T1000 (cell line): ENCODE results near the gene UPP1.
"Not testable (repeated sequence)": the region's sequence is repeated elsewhere in the genome, so short reads cannot be mapped to it uniquely, and the experiment has no call there.

Experiments used
- DNase-seq: peaks from one replicate; lab custom pipeline; 2025; ENCODE audit warnings: mixed read lengths; lab: John Stamatoyannopoulos, UW

Gene UPP1

DNA sequence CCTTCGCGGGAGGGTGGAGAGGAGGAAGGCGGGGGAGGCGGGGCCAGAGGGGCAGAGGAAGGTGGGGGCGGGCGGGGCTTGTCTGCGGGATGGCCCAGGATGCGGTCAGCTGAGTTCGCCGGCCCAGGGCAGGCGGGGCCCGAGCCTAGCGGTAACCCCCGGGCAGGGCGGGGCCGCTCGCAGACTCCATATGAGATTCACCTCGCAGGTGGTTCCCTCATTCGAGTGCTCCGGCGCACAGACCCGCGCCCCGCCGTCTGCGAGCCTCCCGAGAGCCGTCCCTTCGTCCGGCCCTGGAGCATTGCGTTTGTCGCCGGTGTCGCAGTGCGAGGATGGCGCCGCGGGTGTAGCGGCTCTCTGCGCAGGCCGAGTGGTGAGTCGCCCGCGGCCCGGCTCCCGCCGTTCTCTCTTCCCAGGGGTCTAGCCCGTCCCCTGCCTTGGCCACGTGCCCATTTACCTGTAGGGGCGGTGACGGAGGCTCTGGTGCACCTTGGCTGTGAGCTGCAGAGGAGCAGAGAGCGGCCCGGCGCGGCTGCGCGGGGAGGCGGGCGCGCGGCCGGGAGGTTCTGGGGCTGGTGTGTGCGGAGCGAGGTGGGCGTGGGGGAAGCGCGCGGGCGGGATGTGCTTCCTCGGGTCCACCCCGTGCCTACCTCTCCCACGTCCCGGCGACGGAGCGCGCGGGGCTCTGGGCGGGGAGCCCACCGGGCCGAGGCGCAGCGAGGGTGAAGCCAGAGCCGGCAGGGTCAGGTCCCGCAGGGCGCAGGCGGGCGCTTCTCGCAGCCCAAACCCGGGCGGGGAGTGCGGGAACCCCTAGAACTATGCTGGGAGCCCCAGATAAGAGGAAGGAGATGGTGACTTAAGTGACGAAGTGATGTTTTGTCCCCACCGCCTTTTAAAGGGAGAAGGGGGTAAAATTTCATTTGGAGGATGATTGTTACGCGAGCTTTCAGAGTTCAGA lies at the start of gene UPP1:
Gene UPP1 (plus strand): TSS at position 220 of the 958 bp plus-strand sequence. CDS start 5,519 bp downstream, outside the sequence.
- no peak for DNase-seq

GRCh38 chr7:48040944-48041652 lies 48.0 kb upstream of the UPP1 start:
- no peak for DNase-seq

DNA sequence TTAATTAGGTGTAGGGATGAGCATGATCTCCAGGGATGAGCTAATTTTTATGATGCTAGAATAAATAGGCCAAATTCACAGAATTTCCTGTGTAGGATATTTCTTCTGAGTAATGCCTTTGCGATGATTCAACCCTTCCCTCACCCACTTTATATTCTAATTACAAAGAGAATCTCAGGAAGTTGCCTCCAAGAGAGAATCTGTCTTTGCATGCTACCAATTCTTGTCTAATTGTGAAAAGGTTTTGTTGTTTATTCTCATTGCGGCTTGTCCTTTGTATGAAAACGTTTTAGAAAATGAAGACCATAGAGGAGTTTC lies 47.5 kb upstream of the UPP1 start:
- no peak for DNase-seq

GRCh38 chr7:48042216-48042615 lies 46.8 kb upstream of the UPP1 start:
- DNase-seq, result no peak

DNA sequence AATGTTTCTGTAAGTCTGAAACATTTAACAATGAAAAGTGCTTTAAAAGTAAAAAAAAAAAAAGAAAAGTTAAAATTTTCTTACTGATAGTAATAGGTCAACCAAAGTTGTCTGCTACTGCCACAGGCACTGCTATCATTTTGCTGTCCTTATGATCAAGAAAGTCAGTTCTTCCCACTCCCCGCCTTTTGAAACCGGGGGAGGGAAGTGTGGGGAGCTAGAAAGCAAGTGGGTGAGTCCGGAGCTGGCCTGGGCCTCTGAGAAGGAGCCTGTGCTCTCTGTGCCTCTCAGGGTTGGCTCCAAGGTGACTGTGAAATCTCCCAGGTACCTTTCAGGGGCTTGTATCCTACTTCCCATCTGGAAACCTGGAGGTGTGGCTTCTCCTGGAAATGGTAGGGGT lies 46.4 kb upstream of the UPP1 start:
- DNase-seq, result no peak

DNA sequence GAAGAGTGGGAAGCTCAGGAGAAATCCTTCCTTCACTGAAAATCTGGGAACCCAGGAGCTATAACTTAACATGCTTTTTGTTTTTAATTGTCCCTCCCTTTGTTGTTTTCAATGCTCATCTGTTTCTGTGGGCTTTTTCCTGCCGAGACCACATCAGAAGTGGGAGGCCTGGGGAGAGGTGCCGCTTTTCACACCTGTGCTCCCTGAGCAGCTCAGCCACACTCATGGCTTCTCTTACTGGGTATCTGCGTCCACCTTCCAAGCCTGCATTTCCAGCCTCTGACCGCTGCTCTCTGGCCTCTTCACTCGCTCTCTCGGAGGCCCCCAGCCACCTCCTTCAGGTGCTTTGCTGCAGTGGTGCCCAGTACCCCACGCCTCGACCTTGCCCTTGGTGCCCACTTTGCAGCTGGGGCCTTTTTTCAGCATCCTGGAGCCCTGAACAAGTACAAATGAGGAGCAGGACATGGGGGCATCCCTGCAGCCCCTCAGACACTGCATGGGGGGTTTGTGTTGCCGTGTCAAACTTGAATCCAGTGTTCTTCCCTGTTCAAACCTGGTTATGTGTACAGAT lies 43.8 kb upstream of the UPP1 start:
- no peak for DNase-seq

GRCh38 chr7:48046458-48046857 lies 42.6 kb upstream of the UPP1 start:
- DNase-seq, result no peak

DNA sequence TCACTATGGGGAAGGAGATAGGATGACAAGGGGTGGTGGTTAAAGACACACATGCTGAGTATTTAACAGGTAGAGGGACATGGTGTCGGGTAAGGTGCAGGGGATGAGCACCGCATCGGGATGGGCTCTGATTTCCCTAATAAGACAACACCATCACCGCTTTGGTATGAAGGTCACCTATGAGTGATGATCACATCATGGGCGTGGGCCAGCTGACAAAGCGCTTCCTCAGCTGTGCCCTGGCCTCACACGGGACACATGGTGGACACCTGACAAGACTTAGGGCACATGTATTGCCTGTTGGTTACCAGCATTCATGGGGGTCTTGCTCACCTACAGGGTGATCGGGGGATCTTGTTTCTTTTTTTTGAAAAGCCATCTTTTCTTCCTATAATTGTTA lies 41.0 kb upstream of the UPP1 start:
- no peak for DNase-seq

- no peak for DNase-seq
Observed at GRCh38 chr7:48049850-48050249, 39.2 kb upstream of the UPP1 start.

DNA sequence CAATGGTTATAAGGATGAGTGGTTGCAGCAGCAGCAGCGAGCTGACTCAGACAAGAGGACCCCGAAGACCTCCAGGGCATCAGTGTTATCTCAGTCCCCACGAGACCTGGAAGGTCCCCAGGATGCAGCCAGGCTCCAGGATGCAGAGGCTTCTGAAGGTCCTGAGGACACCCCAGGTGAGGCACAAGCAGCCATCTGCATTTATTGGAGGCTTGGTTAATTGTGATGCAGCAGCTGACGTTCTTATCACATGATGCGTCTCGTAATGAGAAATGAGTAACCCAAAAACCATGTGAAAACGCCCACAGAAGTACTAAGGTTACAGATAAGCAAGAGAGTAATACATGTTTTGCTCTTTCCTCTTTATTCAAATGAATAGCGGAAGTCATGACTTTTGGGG lies 36.3 kb upstream of the UPP1 start:
- peak; percentile 36 for DNase-seq

- no peak for DNase-seq
Observed at GRCh38 chr7:48053736-48054135, 35.3 kb upstream of the UPP1 start.

DNA sequence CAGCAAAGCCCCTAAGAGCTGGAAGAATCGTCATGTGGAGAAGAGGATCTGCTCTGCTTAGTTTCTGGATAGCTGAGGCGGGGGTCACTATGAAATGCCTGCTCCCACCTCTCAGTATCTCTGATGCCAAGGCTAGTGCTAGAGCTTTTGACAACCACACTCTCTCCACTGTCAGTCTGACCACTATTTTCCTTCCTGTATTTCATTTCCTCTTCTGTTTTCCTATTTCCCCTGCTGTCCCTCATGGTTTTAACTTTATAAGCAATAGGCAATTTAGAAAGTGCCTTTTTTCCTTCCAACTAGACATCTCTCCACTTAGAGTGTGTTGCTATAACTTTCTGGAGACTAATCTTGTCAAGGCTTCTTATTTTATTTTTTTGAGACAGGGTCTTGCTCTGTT lies 30.1 kb upstream of the UPP1 start:
- no peak for DNase-seq

DNA sequence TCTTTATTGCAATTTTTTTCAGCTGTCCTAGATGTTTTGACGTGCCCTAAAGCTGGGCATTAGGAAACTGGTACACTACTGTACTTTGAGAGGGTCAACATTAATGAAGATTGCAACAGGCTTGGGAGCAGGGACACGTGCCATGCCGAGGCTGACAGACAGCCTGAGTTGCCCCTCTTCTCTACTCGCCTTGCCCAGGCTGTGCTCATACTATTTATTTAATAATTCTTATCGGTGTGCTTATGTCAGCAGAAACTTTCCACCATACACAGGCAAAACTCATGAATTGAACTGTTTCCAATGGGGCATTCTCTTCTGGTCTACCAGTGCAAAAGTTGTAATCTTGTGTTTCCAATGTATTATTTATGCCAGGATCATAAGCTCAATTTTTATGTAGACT lies 29.4 kb upstream of the UPP1 start:
- DNase-seq, result no peak

- DNase-seq, result no peak
Observed at GRCh38 chr7:48063985-48064384, 25.1 kb upstream of the UPP1 start.

GRCh38 chr7:48067475-48067874 lies 21.6 kb upstream of the UPP1 start:
- DNase-seq, result no peak

GRCh38 chr7:48074204-48074654 lies 14.8 kb upstream of the UPP1 start:
- DNase-seq, result no peak

- DNase-seq, result no peak
Observed at GRCh38 chr7:48077423-48077822, 11.6 kb upstream of the UPP1 start.

GRCh38 chr7:48078470-48078869 lies 10.6 kb upstream of the UPP1 start:
- no peak for DNase-seq

GRCh38 chr7:48082378-48082777 lies 6.7 kb upstream of the UPP1 start:
- DNase-seq, result not testable (repeated sequence)

DNA sequence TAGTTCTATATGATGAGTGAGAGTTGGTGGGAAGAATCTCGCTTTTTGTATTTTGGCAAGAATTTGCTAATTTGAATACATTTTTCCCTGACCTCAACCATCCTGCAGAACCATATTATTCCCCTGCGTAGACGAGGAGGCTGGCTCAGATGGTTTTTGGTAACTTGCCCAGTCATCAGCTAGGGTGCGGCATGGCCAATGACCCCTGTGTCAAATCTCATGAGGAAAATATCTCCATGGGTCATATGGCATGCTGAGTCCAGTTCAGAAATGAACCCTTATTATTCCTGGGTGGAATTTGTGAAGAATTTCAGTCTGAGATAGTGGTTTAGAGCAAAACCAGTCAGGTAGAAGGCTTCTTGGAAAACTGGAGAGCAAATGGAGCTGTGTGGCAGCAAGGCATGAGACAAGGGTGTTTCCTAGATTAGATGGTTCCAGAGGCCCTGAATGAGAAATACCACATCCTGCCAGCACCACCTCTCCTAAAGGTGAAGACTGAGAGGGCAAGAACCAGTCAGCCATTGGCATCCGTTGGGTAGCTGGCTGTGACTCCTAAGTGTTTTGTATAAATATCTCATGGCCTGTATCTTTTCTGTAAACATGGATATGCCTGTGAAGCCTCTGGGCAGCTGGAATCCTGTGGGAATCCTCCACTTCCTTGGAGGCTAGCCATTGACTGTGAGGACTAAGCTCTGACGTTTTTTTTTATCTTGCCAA lies 5.8 kb upstream of the UPP1 start:
- DNase-seq, result no peak

DNA sequence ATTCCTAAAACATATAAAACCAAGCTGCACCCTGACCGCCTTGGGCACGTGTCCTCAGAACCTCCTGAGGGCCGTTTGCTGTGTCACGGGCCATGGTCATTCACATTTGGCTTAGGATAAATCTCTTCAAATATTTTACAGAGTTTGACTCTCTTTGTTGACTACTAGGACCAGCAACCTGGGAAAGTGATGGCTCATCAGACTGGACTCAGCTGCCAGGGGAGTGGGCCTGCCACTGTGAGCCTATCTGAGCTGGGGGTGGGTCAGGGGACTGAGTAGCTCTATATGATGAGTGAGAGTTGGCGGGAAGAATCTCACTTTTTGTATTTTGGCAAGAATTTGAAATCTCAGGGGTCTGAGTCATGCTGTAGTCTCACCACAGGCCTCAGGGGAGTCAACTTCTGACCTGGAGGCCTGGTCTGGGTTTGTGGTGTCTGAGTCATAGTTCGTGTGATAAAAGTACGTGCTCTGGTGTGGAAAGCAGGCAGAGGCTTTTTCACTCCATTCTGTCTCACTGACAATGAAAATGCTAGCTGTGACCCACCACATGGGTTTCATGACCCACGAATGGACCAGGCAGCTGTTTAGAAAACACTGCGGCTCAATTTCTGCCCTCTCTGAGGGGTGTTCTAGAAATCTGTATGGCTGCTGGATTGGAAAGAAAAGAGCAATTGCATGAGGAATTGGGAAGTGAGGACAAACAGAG lies 4.2 kb upstream of the UPP1 start:
- peak; percentile 90 for DNase-seq

- DNase-seq, result no peak
Observed at GRCh38 chr7:48085433-48085791, 3.7 kb upstream of the UPP1 start.
